ENCODE measurements around the gene TIPARP.
"Not testable (repeated sequence)": the region's sequence is repeated elsewhere in the genome, so short reads cannot be mapped to it uniquely, and the experiment has no call there.

Gene TIPARP

DNA sequence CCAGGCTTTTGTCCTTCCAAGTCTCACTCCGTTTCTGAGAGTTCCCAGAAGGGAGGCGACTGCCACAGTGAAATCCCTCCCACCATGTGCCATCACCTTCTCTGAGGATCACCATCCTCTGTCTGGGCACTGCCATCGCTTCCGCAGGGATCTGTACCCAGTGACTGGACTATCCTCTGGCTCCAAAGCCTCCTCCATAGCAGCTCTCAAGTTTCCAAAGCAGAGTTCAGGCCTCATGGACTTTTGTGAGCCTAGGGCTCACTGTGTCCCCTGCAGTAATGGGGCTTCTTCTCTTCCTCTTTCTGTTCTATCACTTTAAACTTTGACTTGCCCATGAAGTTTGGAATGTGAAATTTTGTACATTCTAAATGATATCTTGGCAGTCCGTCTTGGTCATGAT lies 63.9 kb downstream of the TIPARP start:
- no peak overlapping the region for H3K27ac ChIP-seq
- TF ChIP-seq, protein P1, sequence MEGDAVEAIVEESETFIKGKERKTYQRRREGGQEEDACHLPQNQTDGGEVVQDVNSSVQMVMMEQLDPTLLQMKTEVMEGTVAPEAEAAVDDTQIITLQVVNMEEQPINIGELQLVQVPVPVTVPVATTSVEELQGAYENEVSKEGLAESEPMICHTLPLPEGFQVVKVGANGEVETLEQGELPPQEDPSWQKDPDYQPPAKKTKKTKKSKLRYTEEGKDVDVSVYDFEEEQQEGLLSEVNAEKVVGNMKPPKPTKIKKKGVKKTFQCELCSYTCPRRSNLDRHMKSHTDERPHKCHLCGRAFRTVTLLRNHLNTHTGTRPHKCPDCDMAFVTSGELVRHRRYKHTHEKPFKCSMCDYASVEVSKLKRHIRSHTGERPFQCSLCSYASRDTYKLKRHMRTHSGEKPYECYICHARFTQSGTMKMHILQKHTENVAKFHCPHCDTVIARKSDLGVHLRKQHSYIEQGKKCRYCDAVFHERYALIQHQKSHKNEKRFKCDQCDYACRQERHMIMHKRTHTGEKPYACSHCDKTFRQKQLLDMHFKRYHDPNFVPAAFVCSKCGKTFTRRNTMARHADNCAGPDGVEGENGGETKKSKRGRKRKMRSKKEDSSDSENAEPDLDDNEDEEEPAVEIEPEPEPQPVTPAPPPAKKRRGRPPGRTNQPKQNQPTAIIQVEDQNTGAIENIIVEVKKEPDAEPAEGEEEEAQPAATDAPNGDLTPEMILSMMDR (IDR thresholded peaks at IDR 0.05): no peak
- TF ChIP-seq ZFX (IDR thresholded peaks at IDR 0.05; ENCODE audit: borderline replicate concordance): no peak

DNA sequence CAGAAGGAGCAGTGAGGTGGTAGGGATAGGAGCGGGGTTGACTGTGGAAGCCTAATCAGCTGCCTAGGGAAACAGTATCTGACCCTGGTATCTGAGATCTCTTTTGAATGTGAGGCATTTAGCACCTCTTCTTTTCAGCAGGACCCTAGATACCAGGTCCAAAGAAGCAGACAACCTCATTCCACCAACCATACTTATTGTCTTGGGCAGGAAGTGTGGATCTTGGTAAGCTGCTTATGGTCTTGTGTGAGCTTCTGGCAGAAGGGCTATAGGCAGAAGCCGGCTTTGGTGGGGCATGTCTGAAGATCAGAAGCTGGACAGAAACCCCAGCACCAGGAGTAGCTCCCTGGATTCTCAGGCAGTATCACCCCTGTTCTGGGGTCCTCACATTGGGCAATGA lies 65.6 kb downstream of the TIPARP start:
- no peak for TF ChIP-seq ZFX (IDR thresholded peaks at IDR 0.05; ENCODE audit: borderline replicate concordance)
- TF ChIP-seq, protein P1 (IDR thresholded peaks at IDR 0.05): no peak
- no peak overlapping the region for H3K27ac ChIP-seq

DNA sequence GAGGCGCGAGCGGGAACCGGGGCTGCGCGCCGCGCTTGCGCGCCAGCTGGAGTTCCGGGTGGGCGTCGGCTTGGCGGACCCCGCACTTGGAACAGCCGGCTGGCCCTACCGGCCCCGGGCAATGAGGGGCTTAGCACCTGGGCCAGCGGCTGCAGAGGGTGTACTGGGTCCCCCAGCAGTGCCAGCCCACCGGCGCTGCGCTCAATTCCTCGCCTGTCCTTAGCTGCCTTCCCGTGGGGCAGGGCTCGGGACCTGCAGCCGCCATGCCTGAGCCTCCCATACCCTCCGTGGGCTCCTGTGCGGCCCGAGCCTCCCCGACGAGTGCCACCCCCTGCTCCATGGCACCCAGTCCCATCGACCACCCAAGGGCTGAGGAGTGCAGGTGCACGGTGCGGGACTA lies 66.2 kb downstream of the TIPARP start:
- H3K27ac ChIP-seq: not testable (repeated sequence)

DNA sequence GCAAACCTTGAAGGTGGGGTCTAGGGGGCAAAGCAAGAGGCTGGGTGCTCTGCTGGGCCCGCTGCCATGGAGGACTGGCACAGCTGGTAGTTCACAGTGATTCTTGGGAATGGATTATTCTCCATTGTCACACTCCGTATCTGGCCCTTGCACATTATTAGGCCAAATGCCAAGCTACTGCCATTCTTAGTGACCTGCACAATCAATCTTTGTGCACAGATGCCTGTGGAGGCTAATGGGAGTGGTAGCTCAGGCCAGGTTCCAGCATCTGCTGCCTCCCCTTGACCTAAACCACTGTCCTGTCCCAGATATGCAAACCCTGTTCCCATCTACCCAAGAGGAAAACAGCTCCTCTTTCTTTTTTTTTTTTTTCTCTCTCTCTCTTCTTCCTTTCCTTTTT lies 67.5 kb downstream of the TIPARP start:
- no peak for TF ChIP-seq ZFX (IDR thresholded peaks at IDR 0.05; ENCODE audit: borderline replicate concordance)
- TF ChIP-seq, protein P1 (IDR thresholded peaks at IDR 0.05): no peak
- no peak overlapping the region for H3K27ac ChIP-seq

DNA sequence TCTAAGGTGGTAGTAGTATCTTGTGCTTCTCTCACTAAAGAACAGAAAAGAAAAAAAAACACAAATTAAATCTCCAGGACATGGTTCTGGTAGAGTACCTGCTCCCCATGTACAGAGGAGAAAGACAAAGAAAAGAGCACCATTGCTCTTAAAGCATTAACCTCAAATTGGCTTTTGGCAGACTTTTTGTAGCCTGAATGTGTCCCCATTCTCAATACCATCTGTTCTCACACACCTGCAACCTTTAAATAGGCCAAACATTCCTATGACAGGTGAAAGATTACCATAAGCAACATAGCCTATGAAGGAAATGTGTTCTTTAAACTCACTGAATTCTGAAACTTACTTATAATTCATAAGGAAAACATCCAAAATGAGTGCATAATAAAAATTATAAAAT lies 68.0 kb downstream of the TIPARP start:
- no peak overlapping the region for H3K27ac ChIP-seq
- TF ChIP-seq, protein P1 (IDR thresholded peaks at IDR 0.05): no peak
- no peak for TF ChIP-seq ZFX (IDR thresholded peaks at IDR 0.05; ENCODE audit: borderline replicate concordance)

DNA sequence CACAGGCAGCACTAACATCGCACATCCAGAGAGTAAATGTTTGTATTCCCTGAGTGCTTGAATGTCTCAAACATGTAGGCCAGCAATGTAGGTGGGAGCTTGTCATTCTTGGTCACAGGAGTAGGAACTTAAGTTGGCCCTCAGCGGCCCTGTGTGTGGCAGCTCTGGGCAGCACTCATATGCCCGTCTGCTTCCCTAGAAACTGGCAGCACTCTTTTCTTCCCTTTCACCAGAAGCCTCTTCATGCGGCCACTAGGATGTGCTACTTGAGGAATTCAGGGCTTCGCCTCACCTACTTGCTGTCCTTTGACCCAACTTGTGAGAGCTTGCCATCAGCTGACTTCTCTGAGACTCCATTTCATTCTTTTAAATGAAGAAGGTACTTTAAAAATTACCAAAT lies 69.5 kb downstream of the TIPARP start:
- no peak overlapping the region for H3K27ac ChIP-seq
- TF ChIP-seq ZFX (IDR thresholded peaks at IDR 0.05; ENCODE audit: borderline replicate concordance): no peak
- TF ChIP-seq, protein P1 (IDR thresholded peaks at IDR 0.05): no peak

DNA sequence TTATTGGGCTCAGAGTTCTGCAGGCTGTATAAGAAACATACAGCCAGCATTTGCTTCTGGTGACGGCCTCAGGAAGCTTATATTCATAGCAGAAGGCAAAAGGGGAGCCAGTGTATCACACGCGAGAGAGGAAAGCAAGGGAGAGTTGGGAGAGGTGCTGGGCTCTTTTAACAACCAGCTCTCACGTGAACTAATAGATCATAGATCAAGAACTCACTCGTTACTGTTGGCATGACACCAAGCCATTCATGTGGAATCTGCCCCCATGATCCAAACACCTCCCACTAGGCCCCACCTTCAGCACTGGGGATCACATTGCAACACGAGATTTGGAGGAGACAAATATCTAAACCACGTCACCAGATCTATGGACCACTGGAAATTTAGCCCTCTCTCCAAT lies 70.2 kb downstream of the TIPARP start:
- H3K27ac ChIP-seq: no peak overlapping the region

DNA sequence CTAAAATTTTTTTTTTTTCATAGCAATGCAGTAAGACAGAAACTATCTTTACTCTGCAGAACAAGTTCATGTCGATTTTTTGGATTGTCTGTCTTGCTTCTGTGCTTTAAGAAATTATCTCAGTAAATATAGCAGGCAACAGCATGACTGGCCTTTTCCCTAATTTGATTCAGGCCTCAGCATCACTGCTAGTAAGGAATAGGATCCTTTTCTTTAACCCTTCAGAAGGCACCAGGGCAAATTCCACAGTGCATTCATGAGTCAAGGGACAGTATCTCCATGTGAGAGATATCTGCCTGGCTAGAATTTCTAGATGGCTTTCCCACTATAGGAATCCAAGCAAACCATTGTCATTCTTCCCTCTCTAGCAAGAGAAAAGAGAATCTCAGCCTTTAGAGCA lies 71.4 kb downstream of the TIPARP start:
- TF ChIP-seq ZFX (IDR thresholded peaks at IDR 0.05; ENCODE audit: borderline replicate concordance): no peak
- TF ChIP-seq, protein P1 (IDR thresholded peaks at IDR 0.05): no peak
- no peak overlapping the region for H3K27ac ChIP-seq

More for the DNA sequence above, 70.2 kb downstream of the TIPARP start:
- no peak for TF ChIP-seq ZFX (IDR thresholded peaks at IDR 0.05; ENCODE audit: borderline replicate concordance)
- TF ChIP-seq, protein P1 (IDR thresholded peaks at IDR 0.05): no peak
